ENCODE measurements around the gene LMNTD1.

GRCh38 chr12:25455696-25456095, 97.4 kb downstream of the LMNTD1 start:
- TF ChIP-seq SREBF1 (IDR thresholded peaks at IDR 0.05; ENCODE audit: borderline replicate concordance, low read depth, low read length): no peak
- TF ChIP-seq, protein P1, sequence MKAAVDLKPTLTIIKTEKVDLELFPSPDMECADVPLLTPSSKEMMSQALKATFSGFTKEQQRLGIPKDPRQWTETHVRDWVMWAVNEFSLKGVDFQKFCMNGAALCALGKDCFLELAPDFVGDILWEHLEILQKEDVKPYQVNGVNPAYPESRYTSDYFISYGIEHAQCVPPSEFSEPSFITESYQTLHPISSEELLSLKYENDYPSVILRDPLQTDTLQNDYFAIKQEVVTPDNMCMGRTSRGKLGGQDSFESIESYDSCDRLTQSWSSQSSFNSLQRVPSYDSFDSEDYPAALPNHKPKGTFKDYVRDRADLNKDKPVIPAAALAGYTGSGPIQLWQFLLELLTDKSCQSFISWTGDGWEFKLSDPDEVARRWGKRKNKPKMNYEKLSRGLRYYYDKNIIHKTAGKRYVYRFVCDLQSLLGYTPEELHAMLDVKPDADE (conservative IDR thresholded peaks at IDR 0.05; ENCODE audit: control insufficient read depth, low read depth, low read length): no peak
- TF ChIP-seq, protein P2, sequence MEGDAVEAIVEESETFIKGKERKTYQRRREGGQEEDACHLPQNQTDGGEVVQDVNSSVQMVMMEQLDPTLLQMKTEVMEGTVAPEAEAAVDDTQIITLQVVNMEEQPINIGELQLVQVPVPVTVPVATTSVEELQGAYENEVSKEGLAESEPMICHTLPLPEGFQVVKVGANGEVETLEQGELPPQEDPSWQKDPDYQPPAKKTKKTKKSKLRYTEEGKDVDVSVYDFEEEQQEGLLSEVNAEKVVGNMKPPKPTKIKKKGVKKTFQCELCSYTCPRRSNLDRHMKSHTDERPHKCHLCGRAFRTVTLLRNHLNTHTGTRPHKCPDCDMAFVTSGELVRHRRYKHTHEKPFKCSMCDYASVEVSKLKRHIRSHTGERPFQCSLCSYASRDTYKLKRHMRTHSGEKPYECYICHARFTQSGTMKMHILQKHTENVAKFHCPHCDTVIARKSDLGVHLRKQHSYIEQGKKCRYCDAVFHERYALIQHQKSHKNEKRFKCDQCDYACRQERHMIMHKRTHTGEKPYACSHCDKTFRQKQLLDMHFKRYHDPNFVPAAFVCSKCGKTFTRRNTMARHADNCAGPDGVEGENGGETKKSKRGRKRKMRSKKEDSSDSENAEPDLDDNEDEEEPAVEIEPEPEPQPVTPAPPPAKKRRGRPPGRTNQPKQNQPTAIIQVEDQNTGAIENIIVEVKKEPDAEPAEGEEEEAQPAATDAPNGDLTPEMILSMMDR (IDR thresholded peaks at IDR 0.05 in 2 of 3, conservative IDR thresholded peaks at IDR 0.05 in 1 of 3; ENCODE audit: insufficient read depth in 2 of 3, low read depth in 1 of 3, low read length in 3 of 3): no peak
- TF ChIP-seq PHB2 (IDR thresholded peaks at IDR 0.05; ENCODE audit: low read depth): no peak
- TF ChIP-seq ZBTB33 (CRISPR knock-in tag; IDR thresholded peaks at IDR 0.05): no peak

All from K562 (cell line).